NCI-H1694 (cell line): ENCODE data around the gene PAN3.

ENCODE experiments used
- DNase-seq: peaks from one replicate; lab custom pipeline; 2025; lab: John Stamatoyannopoulos, UW

Gene PAN3

DNA sequence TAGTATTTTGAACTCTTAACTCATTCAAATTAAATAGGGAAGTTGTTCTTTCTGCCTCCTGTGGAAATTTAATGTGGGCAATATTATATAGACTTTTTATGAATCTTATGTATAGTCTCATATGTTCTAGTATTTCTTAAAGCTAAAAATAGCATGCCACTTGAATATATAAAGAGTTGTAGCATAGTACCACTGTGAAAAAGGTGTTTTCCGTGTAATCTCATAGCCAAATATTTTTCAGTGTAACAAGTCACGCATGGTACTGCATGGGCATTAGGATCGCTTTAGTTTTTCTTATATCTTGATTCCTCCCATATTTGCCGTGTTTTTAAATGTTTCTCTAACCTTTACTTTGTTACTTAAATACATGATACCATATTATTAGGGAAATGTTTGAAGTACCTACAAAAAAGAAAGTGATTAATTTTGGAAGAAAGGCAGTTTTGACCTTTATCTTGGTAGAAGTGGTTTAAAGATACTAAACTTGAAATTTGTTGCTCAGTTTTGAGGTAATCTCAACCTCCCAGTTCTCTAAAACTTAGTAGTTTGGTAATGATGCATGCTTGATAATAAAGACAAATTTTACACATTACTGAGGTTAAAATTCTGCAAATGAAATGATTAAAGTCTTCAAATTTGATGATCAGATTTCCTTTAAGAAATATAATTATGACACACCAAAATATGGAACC is 81.2 kb downstream of the PAN3 start:
- DNase-seq: no peak

- no peak for DNase-seq
Observed at GRCh38 chr13:28220166-28220565, 81.8 kb downstream of the PAN3 start.

GRCh38 chr13:28229522-28230411 is 91.4 kb downstream of the PAN3 start:
- DNase-seq: no peak

- no peak for DNase-seq
Observed at GRCh38 chr13:28231642-28232041, 93.3 kb downstream of the PAN3 start.

DNA sequence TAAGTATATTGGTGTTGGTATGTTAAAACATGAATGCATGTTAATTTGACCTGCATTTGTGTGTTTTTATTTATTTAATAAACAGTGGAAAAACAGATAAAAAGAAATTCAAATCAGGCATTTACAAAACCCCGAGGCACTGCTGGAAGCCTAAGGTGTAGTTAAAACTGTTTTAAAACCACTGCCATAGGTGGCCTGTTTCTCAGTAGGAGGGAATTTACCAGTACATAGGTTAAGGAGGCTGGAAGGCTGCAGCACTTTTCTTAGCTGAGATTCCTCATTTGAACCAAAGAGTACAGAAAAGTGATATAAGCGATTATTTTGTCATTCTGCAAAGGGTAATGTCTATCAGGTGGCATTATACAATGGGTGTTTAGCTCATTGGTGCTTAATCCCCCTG is 99.6 kb downstream of the PAN3 start:
- DNase-seq: no peak

DNA sequence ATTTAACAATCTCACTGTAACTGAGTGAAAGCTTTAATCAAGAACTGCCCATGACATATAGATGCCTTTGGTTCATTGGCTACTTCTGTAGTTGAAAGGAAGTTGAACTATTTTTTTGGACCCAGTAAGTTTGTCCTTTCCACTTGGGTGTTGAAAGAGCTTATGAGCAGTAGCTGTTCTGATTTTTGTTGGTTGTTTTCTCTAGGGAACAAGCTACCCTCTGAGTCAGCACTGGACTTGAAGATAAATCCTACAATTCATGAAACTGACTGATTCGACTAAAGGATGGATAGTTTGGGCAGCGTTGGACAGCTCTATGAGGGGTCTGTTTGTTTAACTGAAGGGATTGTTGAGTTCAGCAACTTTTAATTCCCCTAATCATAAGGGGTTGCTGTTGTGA is 101.0 kb downstream of the PAN3 start:
- no peak for DNase-seq

GRCh38 chr13:28245465-28245864 is 107.1 kb downstream of the PAN3 start:
- DNase-seq: no peak

- DNase-seq: no peak
Observed at GRCh38 chr13:28246891-28247290, 108.5 kb downstream of the PAN3 start.

- no peak for DNase-seq
Observed at GRCh38 chr13:28248080-28248479, 109.7 kb downstream of the PAN3 start.

DNA sequence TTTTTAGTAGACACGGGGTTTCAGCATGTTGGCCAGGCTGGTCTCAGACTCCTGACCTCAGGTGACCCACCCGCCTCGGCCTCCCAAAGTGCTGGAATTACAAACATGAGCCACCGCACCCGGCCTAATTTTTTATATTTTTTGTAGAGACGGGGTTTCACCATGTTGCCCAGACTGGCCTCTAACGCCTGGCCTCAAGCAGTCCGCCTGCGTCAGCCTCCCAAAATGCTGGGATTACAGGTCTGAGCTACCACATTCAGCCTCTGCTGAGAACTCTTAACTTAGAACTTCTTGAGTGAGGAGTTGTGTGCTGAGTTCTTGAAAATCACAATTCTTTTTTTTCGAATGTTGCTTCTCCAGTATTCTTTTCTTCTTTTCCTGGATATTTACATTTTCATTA is 112.2 kb downstream of the PAN3 start:
- no peak for DNase-seq

- DNase-seq: no peak
Observed at GRCh38 chr13:28251466-28251865, 113.1 kb downstream of the PAN3 start.

DNA sequence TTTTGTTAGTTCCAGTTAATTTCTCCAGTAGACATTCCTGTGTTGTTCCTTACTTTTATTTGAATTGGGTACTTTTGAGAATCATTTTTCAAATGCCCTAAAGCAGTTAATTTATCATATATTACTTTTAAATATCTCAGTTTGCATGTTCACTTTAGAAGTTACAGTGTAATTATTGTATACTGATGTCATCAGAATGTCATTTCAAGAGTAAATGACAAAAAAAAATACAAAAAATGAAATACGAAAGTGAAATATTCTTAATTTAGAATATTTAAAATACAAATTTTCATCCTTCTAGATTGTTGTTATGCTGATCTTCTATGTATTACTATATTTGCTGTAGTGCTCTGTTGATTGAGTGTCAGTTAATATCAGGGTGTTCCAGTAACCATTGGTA is 114.2 kb downstream of the PAN3 start:
- DNase-seq: no peak

DNA sequence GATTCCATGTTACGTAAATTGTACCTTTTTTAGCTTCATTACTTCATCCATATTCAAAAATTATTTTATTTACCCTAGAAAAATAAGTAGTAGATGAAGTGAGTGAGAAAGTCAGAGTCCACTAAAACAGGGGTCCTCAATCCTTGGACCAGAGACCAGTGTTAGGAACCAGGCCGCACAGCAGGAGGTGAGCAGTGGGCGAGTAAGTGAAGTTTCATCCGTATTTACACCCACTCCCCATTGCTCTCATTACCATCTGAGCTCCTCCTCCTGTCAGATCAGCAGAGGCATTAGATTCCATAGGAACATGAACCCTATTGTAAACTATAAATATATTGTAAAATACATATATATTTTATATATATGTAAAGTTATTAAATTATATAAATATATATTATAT is 119.0 kb downstream of the PAN3 start:
- DNase-seq: no peak

DNA sequence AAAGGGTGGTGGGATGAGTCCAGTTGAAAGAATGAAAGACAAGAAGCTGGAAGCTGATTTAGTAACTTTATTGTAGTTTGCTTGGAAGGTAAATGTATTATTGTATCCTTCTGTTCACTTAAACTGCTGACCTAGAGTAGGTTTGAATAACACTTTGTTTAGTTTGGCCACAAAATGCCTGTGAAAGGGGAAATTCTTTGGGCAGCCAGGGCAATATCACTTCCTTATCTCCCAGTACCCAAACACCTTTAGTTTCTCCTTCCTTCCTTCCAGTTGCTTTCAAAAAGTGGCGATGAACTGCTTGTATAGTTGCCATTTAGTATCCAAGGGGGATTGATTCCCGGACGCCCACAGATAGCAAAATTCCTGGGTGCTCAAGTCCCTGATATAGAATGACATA is 120.1 kb downstream of the PAN3 start:
- DNase-seq: no peak

DNA sequence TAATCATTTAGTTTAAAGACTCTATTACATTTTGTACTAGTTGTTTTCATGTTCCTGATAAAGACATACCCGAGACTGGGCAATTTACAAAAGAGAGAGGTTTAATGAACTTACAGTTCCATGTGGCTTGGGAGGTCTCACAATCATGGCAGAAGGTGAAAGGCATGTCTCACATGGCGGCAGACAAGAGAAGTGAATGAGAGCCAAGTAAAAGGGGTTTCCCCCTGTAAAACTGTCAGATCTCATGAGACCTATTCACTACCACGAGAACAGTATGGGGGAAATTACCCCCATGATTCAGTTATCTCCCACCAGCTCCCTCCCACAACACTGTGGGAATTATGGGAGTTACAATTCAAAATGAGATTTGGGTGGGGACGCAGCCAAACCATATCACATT is 129.2 kb downstream of the PAN3 start:
- no peak for DNase-seq

GRCh38 chr13:28268800-28269223 is 130.5 kb downstream of the PAN3 start:
- no peak for DNase-seq

- no peak for DNase-seq
Observed at GRCh38 chr13:28271056-28271840, 132.9 kb downstream of the PAN3 start.

GRCh38 chr13:28273919-28274318 is 135.6 kb downstream of the PAN3 start:
- no peak for DNase-seq

GRCh38 chr13:28282451-28282850 is 144.1 kb downstream of the PAN3 start:
- no peak for DNase-seq

GRCh38 chr13:28283600-28283999 is 145.3 kb downstream of the PAN3 start:
- DNase-seq: no peak

- no peak for DNase-seq
Observed at GRCh38 chr13:28286263-28286662, 147.9 kb downstream of the PAN3 start.

GRCh38 chr13:28297341-28297740 is 159.0 kb downstream of the PAN3 start:
- DNase-seq: no peak

DNA sequence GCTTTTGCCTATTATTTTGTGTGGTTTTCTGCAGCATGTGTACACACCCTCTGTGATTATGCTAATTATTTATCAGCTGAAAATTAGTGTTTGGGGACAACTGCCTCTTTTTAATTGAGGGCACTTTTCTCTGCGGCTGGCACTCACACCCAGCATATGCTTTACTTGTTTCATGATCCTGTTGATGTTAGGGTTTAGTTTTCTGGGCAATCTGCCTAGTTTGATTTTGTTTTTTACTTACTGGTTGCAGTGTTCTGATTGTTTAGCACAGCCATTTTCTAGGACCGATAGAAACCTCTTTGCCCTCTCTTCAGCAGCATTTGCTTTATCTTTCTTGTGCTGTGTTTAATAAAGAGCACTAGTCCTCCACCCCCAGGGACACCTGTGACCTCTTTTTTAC is 161.6 kb downstream of the PAN3 start:
- DNase-seq: peak; percentile 50
